ENCODE results near the gene PCSK1N.
"Not testable (repeated sequence)": the region's sequence is repeated elsewhere in the genome, so short reads cannot be mapped to it uniquely, and the experiment has no call there.

Gene PCSK1N

DNA sequence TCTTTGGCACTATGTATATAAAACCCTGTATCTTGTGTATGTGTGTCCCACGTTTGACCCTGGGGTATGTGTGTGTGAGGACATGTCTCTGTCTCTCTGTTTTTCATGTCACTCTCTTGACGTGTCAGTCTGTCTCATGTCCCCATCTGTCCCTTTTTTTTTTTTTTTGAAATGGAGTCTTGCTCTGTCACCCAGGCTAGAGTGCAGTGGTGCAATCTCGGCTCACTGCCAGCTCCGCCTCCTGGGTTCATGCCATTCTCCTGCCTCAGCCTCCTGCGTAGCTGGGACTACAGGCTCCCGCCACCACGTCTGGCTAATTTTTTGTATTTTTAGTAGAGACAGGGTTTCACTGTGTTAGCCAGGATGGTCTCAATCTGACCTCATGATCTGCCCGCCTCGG is 16.0 kb downstream of the PCSK1N start:
- DNase-seq = not testable (repeated sequence)

- DNase-seq = no peak
Measured at GRCh38 chrX:48818866-48819265, 16.5 kb downstream of the PCSK1N start.

DNA sequence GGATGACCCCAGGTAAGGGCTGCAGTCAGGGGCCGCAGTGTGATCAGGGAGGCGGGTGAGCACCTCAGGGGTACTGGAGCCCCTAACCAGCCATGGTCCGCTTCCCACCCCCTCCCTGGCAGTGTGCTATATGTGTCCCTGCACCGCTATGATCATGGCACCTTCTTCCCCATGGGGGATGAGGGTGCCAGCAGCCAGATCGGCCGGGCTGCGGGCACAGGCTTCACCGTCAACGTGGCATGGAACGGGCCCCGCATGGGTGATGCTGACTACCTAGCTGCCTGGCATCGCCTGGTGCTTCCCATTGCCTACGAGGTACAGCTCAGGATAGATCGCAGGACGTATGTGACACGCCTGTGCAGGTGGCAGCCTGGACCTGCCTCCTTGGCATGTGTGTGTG is 17.3 kb downstream of the PCSK1N start:
- DNase-seq = no peak

- DNase-seq = no peak
Measured at GRCh38 chrX:48816014-48816810, 19.2 kb downstream of the PCSK1N start.

DNA sequence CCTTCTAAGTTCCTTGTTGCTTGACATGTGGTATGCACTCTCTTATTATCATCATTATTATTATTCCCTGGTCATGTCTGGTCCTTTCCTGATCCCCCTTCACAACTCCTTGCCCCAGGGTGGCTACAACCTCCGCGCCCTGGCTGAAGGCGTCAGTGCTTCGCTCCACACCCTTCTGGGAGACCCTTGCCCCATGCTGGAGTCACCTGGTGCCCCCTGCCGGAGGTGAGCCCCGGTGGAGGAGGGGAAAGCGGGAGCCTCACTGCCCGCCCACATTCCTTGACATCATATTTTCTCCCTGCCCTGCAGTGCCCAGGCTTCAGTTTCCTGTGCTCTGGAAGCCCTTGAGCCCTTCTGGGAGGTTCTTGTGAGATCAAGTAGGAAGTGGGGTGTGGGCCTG is 20.1 kb downstream of the PCSK1N start:
- no peak for DNase-seq

DNA sequence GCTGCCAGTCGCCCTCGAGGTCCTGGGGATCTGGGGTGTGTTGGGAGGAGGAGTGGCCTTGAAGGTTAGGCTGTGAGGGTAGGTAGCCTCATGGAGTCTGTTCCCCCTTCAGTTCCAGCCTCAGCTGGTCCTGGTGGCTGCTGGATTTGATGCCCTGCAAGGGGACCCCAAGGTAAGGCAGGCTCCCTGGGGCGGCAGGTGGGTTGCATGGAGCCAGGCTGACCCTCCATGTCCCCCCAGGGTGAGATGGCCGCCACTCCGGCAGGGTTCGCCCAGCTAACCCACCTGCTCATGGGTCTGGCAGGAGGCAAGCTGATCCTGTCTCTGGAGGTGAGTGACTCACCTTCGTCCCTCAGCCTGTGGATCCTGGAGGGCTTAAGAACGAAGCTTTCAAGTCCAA is 20.7 kb downstream of the PCSK1N start:
- DNase-seq = no peak

- no peak for DNase-seq
Measured at GRCh38 chrX:48813644-48814043, 21.8 kb downstream of the PCSK1N start.

DNA sequence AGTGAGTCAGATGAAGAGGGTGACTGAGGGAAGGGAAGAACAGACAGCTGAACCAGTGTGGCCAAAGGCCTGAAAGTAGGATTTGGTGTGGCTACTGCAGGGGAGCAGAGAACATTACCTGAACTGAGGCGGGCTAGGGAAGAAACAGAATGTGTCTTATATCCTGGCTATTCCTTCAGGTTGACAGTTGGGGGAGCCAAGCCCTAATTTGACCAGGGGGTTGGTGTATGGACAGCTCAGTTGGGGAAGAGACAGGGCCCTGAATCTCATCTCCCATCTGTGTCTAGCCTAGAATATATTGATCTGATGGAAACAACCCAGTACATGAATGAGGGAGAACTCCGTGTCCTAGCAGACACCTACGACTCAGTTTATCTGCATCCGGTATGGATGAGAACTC is 29.3 kb downstream of the PCSK1N start:
- no peak for DNase-seq

GRCh38 chrX:48802905-48803200 is 32.6 kb downstream of the PCSK1N start:
- no peak for DNase-seq

DNA sequence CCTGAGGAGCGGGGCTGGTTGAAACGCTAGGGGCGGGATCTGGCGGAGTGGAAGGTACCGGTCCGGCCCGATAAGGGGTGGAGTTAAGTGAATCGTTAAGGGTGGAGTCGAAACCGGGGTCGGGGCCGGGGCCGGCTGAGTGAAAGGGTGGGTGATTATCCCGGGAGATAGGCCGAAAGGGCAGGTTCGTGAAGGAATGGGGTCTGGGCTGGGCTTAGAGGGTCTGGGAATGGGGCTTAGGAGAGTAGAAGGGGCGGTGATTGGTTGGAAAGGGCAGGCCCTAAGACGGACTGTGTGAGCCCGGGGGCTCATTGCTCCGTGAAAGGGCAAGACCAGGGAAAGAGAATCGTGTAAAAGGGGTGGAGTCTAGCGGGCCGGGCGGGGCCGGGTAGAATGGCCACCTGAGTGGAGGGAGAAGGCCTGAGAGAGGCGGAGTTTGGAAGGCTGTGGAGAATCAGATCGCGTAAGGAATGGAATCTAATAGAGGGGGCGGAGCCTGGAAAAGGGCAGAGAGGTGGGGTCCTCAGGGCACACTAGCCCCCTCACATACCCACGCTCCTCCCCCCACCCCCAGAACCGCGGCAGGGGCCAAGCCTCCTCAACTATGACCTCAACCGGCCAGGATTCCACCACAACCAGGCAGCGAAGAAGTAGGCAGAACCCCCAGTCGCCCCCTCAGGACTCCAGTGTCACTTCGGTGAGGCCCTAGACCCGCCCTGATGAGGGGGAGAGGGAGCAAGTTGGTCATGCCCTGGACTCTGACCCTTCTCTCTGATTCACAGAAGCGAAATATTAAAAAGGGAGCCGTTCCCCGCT is 33.1 kb downstream of the PCSK1N start:
- DNase-seq = peak; percentile 54

GRCh38 chrX:48801280-48802088 is 33.9 kb downstream of the PCSK1N start, which contains the start of gene HDAC6:
TSS of gene HDAC6 (plus strand) at chrX:48802067. CDS start at chrX:48802693, 626 bp downstream.
- peak; percentile 95 for DNase-seq

- no peak for DNase-seq
Measured at GRCh38 chrX:48800574-48801279, 34.7 kb downstream of the PCSK1N start.

DNA sequence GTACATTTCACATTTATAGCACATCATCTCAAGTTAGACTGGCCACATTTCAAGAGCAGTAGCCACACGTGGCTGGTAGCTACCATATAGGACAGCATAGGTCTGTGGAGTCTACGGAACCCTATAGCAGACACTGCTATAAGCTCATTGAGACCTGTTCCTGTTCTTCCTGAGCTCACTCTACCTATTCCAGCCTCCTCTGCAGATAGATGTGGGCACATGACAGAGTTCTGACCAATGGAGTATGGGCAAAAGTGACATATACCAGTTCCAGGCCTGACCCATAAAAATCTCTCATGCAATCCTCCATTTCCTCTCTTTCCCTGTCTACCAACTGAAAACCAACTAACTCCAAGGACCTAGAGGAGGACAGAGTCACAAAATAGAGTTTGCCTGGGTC is 37.1 kb downstream of the PCSK1N start:
- no peak for DNase-seq

DNA sequence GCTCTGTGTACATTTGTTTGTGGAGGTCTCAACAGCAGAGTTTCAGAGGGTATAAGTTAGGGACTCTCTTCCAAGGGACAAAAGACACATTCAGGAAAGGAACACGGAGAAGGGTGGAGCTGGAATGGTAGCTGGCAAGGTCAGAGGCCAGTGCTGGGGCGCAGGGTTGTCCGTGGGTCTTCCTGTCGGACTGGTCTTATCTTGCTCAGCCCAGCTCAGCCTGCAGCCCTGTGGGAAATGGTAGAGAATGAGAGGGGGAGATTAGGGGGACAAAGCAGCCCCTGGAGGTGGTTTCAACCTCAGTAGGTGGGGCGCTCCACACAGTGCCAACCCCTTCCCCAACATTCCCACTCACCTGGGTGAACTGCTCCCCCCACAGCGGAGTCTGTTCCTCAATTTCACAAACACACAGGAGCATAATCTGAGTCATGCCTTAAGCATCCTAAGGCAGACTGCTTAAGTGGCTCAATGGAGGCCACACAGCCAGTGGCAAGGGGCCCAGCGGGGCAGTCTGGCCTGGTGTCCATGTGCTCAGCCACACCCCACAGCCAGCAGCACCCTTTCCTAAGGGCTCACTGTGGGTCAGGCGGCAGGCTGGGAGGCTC is 40.4 kb downstream of the PCSK1N start:
- no peak for DNase-seq

GRCh38 chrX:48794340-48794910 is 41.0 kb downstream of the PCSK1N start:
- no peak for DNase-seq

DNA sequence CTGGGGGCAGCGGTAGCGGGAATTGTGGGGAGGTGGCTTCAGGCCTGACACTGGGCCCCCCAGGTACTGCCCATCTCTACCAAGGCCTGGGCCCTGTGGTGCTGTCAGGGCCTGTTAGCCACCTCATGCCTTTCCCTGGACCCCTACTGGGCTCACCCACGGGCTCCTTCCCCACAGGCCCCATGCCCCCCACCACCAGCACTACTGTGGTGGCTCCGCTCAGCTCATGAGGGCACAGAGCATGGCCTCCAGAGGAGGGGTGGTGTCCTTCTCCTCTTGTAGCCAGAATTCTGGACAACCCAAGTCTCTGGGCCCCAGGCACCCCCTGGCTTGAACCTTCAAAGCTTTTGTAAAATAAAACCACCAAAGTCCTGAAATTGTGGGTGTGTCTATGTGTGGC is 41.5 kb downstream of the PCSK1N start:
- DNase-seq = no peak

- DNase-seq = no peak
Measured at GRCh38 chrX:48792219-48792618, 43.2 kb downstream of the PCSK1N start.

DNA sequence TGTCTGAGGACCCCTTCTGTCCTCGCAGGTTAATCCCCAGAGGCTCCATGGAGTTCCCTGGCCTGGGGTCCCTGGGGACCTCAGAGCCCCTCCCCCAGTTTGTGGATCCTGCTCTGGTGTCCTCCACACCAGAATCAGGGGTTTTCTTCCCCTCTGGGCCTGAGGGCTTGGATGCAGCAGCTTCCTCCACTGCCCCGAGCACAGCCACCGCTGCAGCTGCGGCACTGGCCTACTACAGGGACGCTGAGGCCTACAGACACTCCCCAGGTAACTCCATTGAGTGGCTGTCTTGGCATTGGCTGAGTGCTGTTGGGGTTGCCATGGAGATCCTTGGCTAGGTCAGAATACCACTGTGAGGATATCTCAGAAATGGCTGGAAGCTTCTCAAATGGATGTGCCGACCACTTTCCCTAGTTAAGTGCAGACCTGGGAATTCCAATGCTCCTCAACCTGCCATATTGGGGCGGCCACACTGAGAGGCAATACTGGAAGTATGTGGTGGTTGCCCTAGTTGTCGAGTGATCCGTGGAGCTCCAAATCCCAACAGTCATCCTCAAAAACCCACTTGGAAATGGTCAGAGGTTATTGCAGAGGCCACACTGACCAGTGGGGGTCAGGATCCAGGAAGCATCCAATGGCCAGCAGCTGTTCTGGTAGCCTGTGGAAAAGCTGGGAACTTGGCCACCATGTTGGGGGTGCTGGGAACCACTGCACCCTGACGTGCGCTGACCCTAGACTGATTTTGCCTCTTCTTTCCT is 44.2 kb downstream of the PCSK1N start:
- no peak for DNase-seq

DNA sequence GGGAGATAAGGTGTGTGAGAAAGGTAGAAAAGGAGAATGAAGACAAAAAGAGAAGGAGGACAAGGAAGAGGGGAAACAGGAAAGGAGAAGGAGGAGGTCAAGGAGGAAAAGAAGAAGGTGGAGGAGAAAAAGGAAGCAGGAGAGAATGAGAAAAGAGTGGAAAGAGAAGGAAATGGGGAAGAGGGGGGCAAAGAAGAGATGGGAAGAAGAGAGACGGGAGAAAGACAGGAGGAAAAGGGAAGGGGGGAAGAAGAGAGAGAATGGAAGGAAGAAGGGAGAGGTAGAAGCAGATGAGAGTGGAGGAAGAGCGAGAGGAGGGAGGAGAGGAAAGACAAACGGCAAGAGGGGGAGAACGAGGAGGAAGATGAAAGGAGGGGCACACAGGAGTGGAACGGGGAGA is 44.9 kb downstream of the PCSK1N start:
- no peak for DNase-seq

DNA sequence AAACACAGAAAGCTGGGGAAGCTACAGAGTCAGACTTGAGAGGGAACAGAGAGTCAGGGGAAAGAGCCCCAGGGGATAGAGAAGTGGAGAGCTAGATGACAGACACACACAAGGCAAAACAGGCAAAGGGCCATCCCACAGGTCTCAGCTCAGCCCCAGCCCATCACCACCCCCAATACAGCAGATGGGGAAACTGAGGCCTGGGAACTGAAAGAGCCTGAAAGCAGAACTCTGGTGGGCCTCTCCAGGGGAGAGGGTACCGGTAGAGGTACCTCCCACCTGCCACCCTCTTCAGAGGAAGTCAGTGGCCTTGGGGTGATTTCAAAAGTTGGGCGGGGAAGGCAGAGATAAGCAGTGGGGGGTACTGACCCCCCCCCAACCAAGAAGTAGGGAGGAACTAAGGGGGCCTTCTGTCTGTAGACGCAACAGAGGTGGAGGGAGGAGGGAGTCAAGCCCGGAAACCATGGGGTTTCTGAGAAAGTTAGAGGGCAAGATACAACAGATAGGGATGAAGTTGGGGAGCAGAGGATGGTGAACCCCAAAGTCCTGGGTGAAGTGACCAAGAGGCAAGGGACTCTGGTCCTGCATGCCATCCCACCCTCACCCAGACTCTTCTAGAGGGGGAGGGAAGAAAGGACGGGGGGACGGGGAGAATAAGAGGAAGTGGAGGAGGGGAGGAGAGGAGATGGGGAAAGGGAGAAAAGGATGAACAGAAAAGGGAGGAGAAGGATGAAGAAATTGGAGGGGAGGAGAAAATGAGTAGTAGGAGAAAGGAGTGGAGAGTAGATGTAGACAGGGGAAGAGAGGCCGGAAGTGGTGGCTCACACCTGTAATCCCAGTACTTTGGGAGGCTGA is 45.8 kb downstream of the PCSK1N start:
- DNase-seq = no peak
